ENCODE data around the gene DELE1.
"Not testable (repeated sequence)": the region's sequence is repeated elsewhere in the genome, so short reads cannot be mapped to it uniquely, and the experiment has no call there.

Gene DELE1

DNA sequence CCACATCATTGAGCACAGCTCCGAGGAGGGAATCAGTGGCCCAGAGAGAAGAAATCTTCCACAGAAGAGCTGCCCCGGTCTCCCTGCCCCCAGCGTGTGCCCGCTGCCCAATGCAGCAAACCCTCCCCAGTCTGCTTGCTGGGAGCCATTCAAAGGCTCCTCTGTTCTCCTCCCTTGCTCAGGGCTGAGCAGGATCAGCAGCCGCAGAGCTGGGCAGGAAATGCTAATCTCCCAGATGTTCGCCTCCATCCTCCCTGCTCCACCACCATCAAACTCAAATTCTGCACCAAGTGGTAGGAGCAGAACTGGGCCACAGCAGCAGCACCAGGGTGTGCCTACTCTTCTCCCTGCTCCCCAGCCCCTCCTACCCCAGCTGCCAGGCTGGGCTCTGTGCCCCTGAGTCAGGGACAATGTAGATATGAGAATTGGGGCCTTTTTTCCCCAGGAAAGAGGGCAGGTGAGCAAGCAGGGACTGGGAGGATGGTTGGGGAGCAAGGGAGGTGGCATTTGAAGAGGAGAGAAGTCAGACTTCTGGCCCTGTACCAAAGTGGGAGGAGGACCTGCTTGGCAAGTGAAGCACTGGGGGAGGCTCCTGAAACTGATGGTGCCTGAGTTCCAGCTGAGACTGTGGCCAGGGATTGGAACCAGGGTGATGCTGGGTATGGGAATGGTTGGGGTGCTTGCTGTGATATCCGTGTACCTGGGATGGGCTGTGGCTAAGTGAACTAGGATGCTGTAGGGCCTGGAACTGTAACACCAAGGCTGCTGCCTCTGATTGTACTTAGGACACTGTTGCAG is 43.5 kb upstream of the DELE1 start:
- H3K4me3 ChIP-seq (ENCODE audit: low read length): no peak overlapping the region

DNA sequence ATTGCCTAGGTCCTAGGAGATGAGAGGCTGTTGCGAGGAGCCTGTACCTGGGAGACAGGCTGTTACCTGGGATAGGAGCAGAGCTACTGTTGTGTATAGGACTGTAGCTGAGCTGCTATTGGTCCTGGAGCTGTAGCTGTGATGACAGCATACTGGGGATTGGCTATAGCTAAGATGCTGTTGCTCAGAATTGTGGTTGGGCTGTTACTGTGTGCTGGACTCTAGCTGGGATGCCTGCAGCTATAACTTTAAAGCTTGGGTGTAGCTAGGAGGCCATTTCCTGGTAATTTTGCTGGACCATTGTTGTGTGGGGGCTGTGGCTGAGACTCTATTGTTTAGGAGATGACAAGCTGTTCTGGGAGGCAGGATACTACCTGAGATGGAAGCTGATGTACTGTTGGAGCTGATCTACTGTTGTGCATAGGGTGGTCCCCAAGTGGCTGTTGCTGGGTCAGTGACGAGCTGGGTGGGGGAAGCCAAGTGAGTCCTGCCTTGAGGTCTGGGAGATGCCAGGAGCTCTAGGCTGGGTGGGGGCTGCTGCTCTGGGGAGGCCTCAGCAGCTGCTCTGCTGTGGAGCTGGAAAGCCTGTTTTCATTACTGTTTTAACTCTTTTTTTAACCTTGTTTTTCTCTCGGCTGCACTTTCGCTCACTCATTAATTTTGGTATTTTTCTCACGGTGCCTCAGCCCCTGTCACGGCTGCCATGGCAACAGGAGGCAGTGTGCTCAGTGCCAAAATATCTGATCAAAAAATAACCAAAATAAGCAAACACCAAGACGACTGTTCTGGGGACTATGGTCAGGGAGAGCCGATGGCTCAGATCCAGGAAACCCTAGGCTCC is 42.5 kb upstream of the DELE1 start:
- H3K4me3 ChIP-seq (ENCODE audit: low read length): no peak overlapping the region
- no peak for TF ChIP-seq ZNF274 (IDR thresholded peaks at IDR 0.05; ENCODE audit: low read depth, low read length)

More for the DNA sequence above, 43.5 kb upstream of the DELE1 start:
- no peak for TF ChIP-seq ZNF274 (IDR thresholded peaks at IDR 0.05; ENCODE audit: low read depth, low read length)

DNA sequence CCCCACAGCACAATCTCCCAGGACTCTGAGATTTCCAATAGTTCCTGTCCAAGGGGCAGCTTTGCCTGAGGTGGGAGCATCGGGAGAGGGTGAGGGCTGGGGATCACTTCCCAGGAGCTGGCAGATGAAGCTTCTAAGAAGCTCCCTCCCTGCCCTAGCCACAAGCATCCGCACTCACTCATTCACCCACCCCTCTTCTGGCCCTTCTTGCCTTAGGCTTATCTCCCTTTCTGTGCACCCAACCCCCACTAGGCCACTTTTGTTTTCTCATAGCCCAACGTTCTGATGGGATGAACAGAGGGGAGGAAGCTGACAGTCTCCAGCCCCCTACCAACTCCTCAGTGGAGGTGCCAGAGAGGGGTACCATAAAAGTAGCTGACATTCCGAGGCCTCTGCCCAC is 41.8 kb upstream of the DELE1 start:
- no peak overlapping the region for H3K4me3 ChIP-seq (ENCODE audit: low read length)
- no peak for TF ChIP-seq ZNF274 (IDR thresholded peaks at IDR 0.05; ENCODE audit: low read depth, low read length)

DNA sequence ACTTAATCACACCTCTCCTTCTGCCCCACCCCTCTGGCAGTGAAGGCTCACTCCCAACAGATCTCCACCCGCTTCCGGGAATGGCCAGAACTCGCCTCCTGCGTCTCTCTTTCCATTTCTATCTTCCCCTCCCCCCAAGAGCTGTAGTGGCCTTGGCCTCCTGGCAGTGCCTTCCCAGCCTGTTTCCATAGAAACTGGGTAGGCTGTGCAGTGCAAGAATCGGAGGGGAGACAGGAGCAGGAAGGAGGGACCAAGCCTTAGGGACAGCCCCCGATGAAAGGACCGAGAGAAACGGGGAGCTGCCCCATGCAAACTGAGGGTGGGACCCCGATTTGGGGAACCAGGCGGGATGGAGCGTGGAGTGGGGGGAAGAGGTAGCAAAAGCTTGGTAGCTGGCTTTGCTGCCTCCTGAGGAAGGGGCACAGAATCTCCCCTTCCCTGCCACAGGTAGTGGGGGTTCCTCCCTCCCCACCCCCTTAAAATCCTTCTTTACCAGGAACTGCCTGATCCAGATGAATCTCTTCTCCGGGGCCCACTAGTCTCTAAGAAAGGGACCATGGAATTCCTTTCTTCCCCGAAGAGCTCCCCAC is 41.0 kb upstream of the DELE1 start:
- H3K4me3 ChIP-seq (ENCODE audit: low read length): no peak overlapping the region
- no peak for TF ChIP-seq ZNF274 (IDR thresholded peaks at IDR 0.05; ENCODE audit: low read depth, low read length)

DNA sequence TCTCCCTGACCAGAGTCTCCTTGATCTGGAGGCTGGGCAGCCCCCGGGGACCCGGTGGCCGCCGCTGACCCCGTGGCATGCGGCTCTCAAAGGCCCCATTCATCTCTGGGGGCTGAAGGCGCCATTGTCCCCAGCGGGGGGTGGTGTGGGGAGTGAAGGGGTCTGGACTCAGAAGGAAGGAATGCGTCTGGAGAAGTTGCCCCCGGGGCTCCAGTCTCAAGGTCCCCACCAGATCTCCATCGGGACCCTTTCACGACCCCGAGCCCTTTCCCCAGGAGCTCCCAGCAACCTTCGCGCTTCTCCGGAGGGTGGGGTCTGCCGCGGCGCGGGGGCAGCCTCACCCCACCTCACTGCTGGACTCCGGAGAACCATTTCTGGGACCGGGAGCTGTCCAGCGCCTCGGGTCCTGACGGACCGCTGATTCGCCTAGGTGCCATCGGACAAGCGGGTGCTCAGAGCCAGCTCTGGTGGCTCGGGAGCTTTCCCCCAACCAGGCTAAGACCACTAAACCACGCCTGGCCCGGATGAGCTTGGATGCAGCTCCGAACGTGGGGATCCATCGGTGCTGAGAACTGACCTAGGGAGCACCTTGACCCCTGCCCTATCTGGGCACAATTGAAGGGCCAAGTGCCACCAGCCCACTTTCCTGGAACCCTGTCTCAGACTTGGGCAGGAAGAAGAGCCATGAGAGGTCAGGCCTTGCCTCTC is 40.3 kb upstream of the DELE1 start:
- H3K4me3 ChIP-seq (ENCODE audit: low read length): no peak overlapping the region
- no peak for TF ChIP-seq ZNF274 (IDR thresholded peaks at IDR 0.05; ENCODE audit: low read depth, low read length)

DNA sequence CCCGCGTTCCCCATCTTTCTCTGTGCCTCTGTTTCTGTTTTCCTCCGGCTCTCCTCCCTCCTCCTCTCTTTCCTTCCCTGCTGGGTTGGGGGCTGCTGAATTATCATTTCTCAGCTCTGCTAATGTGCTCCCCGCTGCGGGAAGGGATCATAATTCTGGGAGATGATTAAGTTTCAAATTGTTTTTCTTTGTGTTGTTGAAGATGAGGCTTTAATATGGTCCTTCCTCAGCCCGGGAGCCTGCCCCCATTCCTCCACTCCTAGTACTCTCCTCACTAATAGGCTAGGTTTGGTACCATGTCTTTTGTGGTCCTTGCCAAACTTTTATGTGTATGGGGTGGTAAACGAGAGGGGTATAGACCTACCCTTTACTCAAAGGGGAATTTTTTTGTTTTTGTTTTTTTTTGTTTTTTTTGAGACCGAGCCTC is 39.8 kb upstream of the DELE1 start:
- no peak for TF ChIP-seq ZNF274 (IDR thresholded peaks at IDR 0.05; ENCODE audit: low read depth, low read length)
- no peak overlapping the region for H3K4me3 ChIP-seq (ENCODE audit: low read length)

DNA sequence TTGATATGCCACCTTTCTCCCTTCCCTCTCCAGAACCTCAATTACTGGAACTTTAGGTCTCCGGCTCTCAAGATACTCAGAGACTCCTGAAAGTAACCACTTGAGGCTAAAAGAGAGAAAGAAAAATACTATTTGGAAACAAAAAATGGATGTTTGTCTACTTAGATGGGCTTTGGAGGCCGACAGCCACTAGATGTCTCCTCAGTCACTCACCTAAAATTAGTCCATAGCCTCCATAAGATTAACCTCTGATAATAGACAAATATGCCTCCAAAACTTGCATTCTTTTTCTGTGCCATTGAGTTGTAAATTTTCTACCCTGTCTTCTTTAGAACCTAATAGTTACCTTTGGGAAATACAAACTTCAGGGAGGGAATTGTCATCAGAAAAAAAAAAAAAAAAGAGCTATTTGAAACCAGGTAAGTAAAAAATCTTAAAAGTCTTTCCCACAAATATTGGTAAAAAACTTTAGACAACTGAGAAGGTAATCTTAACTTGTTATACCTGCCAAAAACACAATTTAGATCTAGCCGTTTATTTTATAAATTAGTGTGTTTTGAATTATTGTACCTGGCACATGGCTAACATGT is 34.3 kb upstream of the DELE1 start:
- TF ChIP-seq ZNF274 (IDR thresholded peaks at IDR 0.05; ENCODE audit: low read depth, low read length): no peak
- H3K4me3 ChIP-seq (ENCODE audit: low read length): no peak overlapping the region

DNA sequence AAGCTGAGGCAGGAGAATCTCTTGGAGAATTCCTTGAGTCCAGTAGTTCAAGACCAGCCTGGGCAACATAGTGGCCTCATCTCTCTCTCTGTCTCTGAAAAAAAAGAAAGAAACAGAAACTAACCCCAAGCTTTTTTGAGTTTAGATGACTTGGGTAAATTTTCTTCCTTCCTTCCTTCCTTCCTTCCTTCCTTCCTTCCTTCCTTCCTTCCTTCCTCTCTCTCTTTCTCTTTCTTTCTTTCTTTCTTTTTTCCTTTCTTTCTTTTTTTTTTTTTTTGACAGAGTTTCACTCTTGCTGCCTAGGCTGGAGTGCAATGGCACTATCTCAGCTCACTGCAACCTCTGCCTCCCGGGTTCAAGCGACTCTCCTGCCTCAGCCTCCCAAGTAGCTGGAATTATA is 33.2 kb upstream of the DELE1 start:
- H3K4me3 ChIP-seq (ENCODE audit: low read length): not testable (repeated sequence)

DNA sequence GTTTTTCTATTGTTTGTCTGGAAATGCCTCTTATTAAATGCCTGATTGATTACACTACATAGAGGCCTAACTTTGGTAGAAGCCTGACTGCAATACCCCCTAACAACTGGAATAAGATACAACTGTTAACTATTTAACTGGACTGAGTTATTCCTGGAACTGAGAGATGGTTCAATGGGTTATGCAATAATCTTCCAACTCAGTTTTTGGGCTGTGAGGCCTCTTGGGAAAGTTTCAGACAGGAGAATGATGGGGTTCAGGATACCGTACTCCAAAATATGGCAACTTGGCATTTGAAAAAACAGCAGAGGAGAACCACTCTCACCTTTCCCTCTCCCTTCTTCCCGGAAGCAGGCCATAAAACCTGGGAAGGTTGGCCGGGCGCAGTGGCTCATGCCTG is 26.2 kb upstream of the DELE1 start:
- H3K4me3 ChIP-seq (ENCODE audit: low read length): no peak overlapping the region
- no peak for TF ChIP-seq ZNF274 (IDR thresholded peaks at IDR 0.05; ENCODE audit: low read depth, low read length)

DNA sequence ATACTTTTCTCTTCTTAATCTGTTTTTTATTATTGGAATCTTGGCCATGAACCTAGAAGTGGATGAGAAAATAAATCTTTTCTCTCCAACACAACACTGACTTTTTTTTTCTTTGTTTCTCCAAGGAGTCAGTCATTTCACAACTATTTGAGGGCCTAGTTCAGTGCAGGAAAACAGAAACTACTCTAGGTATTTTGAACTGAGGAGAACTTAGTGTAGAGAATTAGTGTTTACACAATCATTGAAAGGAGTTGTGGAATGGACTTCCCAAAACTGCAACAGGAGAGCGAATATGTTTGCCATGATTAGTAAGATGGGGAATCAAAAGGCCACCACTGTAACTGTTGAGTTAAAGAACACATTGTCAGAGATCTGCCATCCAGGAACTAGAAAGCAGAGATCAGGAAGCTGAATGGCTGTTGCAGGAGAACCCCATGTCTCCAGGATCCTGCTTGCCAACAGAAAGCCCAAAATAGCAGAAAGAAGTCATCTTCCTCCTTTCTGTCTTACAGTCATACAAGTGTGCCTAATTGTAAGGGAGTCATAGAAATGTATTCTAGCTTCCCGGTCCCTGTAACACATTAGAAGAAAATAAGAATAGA is 25.1 kb upstream of the DELE1 start:
- no peak for TF ChIP-seq ZNF274 (IDR thresholded peaks at IDR 0.05; ENCODE audit: low read depth, low read length)
- no peak overlapping the region for H3K4me3 ChIP-seq (ENCODE audit: low read length)

DNA sequence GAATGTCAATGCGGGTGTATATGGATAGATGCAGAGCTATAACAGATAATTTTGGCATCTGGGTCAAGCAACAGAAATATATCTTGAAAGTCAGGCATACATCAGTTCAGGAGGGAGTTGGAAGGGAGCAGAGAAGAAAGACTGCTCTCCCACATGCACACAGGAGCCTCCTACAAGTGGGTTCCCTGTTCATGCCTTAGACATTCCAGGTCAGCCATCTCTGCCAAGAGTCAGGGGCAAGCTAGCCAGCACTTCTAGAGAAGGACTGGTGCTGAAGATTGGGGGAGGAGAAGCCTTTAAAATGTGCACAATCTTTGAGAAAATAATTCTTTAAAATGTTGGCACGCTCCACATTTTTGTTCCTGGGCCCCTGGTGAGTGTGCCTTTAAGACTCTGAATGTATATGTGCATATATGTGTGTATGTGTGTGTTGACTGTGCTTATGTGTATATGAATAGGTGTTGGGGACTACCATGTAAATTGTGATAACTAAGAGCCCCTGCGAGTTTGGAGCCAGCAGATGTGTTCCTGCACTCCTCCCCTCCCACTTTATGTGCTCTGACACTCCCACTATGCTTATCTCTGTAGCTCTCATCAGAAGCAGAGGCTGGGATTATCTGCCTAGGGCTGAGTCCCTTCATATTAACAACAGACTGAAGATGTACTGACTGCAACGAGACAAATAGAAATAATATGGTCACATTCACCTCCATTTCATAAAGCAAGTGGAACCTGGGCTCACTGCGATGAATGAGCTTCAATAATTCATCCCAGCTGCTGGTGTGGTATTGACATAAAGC is 21.5 kb upstream of the DELE1 start:
- TF ChIP-seq ZNF274 (IDR thresholded peaks at IDR 0.05; ENCODE audit: low read depth, low read length): no peak
- no peak overlapping the region for H3K4me3 ChIP-seq (ENCODE audit: low read length)

DNA sequence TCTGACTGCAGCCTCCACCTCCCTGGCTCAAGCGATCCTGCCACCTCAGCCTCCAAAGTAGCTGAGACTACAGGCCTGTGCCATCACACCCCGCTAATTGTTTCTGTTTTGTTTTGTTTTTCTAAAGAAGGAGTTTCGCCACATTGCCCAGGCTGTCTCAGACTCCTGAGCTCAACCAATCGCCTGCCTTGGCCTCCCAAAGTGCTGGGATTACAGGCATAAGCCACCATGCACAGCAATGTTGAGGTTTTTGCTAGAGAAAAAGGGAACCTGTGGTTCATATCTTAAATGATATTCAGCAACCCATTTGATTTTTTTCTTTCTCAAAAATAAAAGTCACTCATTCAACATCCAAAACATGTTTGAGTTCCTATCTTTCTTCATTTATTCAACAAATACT is 20.4 kb upstream of the DELE1 start:
- H3K4me3 ChIP-seq (ENCODE audit: low read length): no peak overlapping the region
- TF ChIP-seq ZNF274 (IDR thresholded peaks at IDR 0.05; ENCODE audit: low read depth, low read length): no peak

DNA sequence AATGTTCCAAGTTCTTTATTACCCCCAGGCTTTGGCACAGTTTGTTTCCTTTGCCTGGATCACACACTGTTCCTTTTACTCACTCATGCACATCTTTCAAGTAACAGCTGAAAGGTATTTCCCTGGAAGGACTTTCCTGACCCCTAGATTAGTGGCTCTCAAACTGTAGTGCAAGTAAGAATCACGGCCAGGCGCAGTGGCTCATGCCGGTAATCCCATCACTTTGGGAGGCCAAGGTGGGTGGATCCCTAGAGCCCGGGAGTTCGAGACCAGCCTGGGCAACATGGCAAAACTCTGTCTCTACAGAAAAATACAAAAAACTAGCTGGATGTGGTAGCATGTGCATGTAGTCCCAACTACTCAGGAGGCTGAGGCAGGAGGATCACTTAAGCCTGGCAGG is 19.1 kb upstream of the DELE1 start:
- no peak overlapping the region for H3K4me3 ChIP-seq (ENCODE audit: low read length)
- TF ChIP-seq ZNF274 (IDR thresholded peaks at IDR 0.05; ENCODE audit: low read depth, low read length): no peak

Measured in GM08714 (cell line).